PC-3 (cell line): ENCODE measurements around the gene SPCS2. TPM values are rescaled to one million over a fixed set of nuclear protein-coding genes. Genes with fewer than 3 reads are reported as not detected.

Source experiments
- ATAC-seq: fragments of 200-7000 bp; cut with Tn5 transposase; 2 replicates; pipeline ENCODE4 v1.9.1; 2020; ENCODE audit warnings: mild to moderate bottlenecking, moderate library complexity
- BruUV-seq: library from RNA; stranded (reverse); fragments of 400-500 nt; replicated peaks from 2 replicates; lab custom pipeline; 2021; lab: Mats Ljungman, UMichigan
- CTCF ChIA-PET: fragments of 300-600 bp; sonication (Branson Sonifier 250); formaldehyde crosslinking; loops from one replicate; lab custom pipeline; 2022; ENCODE audit warnings: antibody characterized with exemption; lab: Charles Lee
- POLR2A ChIA-PET: fragments of 300-600 bp; sonication (Branson Sonifier 250); formaldehyde crosslinking; loops from one replicate; lab custom pipeline; 2022; ENCODE audit warnings: antibody characterized with exemption; ENCODE audit not compliant: unreplicated experiment; lab: Charles Lee
- DNase-seq: peaks from one replicate; pipeline ENCODE4 v3.0.0-alpha.2; 2015
- H2AFZ ChIP-seq: fragments of 300-600 bp; sonication (generic); 2 replicates; pipeline ENCODE4 v1.6.0; 2016; ENCODE audit warnings: antibody characterized with exemption, low read length
- H3F3A ChIP-seq: fragments of 300-600 bp; sonication (generic); one replicate; pipeline ENCODE4 v1.6.0; 2017; ENCODE audit warnings: antibody characterized with exemption, low read length, control low read depth, mild to moderate bottlenecking; ENCODE audit not compliant: unreplicated experiment
- H3K27ac ChIP-seq: fragments of 300-600 bp; sonication (generic); 2 replicates; pipeline ENCODE4 v1.5.1; 2016; ENCODE audit warnings: mild to moderate bottlenecking, low read length
- H3K27me3 ChIP-seq: fragments of 300-600 bp; sonication (generic); 2 replicates; pipeline ENCODE4 v1.6.1; 2016; ENCODE audit warnings: low read length, mixed read lengths
- H3K36me3 ChIP-seq: fragments of 300-600 bp; sonication (generic); 2 replicates; pipeline ENCODE4 v1.6.1; 2016; ENCODE audit warnings: low read depth, mixed run types, low read length, mixed read lengths
- H3K4me1 ChIP-seq: fragments of 300-600 bp; sonication (generic); 2 replicates; pipeline ENCODE4 v1.5.1; 2016; ENCODE audit warnings: low read length; ENCODE audit not compliant: insufficient read depth
- H3K4me2 ChIP-seq: fragments of 300-600 bp; sonication (generic); 2 replicates; pipeline ENCODE4 v1.6.0; 2016; ENCODE audit warnings: low read length
- H3K4me3 ChIP-seq: fragments of 300-600 bp; sonication (generic); 2 replicates; pipeline ENCODE4 v1.5.1; 2016; ENCODE audit warnings: mild to moderate bottlenecking, low read length, mixed read lengths
- H3K79me2 ChIP-seq: fragments of 300-600 bp; sonication (generic); 2 replicates; pipeline ENCODE4 v1.6.1; 2017; ENCODE audit warnings: low read length, mixed read lengths
- H3K9ac ChIP-seq: fragments of 300-600 bp; sonication (generic); 2 replicates; pipeline ENCODE4 v1.6.0; 2016; ENCODE audit warnings: mild to moderate bottlenecking, low read length
- H3K9me2 ChIP-seq: fragments of 300-600 bp; sonication (generic); replicated peaks from 2 replicates; pipeline ENCODE4 v1.6.1; 2016; ENCODE audit warnings: mixed run types, low read length, mixed read lengths
- H3K9me3 ChIP-seq: fragments of 300-600 bp; sonication (generic); 2 replicates; pipeline ENCODE4 v1.6.1; 2016; ENCODE audit warnings: low read length, mixed read lengths
- H4K20me1 ChIP-seq: fragments of 300-600 bp; sonication (generic); 2 replicates; pipeline ENCODE4 v1.6.1; 2016; ENCODE audit warnings: low read length, mixed read lengths
- EZH2 ChIP-seq: fragments of 300-600 bp; sonication (generic); IDR thresholded peaks from one replicate; pipeline ENCODE4 v1.6.1; 2017; ENCODE audit warnings: antibody characterized with exemption, mild to moderate bottlenecking, low read length; ENCODE audit not compliant: unreplicated experiment
- EZH2phosphoT487 ChIP-seq: fragments of 300-600 bp; sonication (generic); IDR thresholded peaks from 2 replicates; pipeline ENCODE4 v1.6.1; 2018; ENCODE audit warnings: mild to moderate bottlenecking, antibody characterized with exemption, low read length, borderline replicate concordance
- intact Hi-C: fragments of 100-400 bp; cut with micrococcal nuclease; formaldehyde crosslinking; loops from 2 replicates; pipeline ENCODE4 v1.9.0; 2023
- total RNA-seq: library from RNA; depleted of rRNA; stranded (reverse); fragments of >200 nt; gene quantifications from 2 replicates; pipeline ENCODE4 v1.2.3, GENCODE V29; 2014; rRNA removed
- TF ChIP-seq, protein P1 (sequence below): fragments of 300-600 bp; sonication (generic); conservative IDR thresholded peaks from 2 replicates; pipeline ENCODE4 v1.5.1; 2017; ENCODE audit warnings: antibody characterized with exemption, low read depth, mild to moderate bottlenecking, low read length

SPCS2 gene
- total RNA-seq, 1 experiment from 2014 or later, result 129 TPM

DNA sequence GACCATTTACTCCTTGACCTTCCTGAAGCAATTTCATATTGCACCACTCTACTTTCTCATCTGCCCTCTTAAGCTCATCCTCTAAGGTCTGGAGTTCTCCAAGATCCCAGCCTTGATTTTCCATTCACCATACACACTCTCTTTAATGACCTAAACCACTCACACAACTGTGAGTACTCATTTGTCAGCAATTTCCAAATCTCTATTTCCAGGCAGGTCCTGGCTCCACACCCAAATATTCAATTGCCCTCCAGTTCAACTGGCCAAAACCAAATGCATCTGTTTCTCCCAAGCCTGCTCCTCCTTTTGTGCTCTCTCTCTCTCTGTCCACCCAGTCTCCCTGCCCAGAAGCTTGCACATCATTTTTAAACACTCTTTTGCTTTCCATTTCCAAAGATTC, 79.3 kb downstream of the SPCS2 start:
- intact Hi-C loops, result no loop called here
- Histone ChIP-seq H3K9me2 (no peaks in the 10 kb centered on the region), H3K79me2 (no peaks in the 10 kb centered on the region), H3K9me3 (no peaks in the 10 kb centered on the region), H3K27me3 (no peaks in the 10 kb centered on the region), H3K9ac (no peak overlapping the region), H3K4me1 (peaks cover 11% of the 10 kb centered on the region), H3F3A (no peaks in the 10 kb centered on the region), H3K4me3 (no peak overlapping the region), H3K27ac (no peak overlapping the region), H3K36me3 (no peaks in the 10 kb centered on the region), H3K4me2 (no peak overlapping the region), H2AFZ (no peak overlapping the region), H4K20me1 (no peaks in the 10 kb centered on the region)
- CTCF ChIA-PET, result no interaction called here
- DNase-seq (no peak), ATAC-seq (no peak)
- BruUV-seq, result no TSS peak
- POLR2A ChIA-PET, result no interaction called here
- TF ChIP-seq EZH2, result no peak
- no peak for TF ChIP-seq EZH2phosphoT487
- TF ChIP-seq, protein P1, sequence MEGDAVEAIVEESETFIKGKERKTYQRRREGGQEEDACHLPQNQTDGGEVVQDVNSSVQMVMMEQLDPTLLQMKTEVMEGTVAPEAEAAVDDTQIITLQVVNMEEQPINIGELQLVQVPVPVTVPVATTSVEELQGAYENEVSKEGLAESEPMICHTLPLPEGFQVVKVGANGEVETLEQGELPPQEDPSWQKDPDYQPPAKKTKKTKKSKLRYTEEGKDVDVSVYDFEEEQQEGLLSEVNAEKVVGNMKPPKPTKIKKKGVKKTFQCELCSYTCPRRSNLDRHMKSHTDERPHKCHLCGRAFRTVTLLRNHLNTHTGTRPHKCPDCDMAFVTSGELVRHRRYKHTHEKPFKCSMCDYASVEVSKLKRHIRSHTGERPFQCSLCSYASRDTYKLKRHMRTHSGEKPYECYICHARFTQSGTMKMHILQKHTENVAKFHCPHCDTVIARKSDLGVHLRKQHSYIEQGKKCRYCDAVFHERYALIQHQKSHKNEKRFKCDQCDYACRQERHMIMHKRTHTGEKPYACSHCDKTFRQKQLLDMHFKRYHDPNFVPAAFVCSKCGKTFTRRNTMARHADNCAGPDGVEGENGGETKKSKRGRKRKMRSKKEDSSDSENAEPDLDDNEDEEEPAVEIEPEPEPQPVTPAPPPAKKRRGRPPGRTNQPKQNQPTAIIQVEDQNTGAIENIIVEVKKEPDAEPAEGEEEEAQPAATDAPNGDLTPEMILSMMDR, result no peak

Other genes with a start within 250 kb of the SPCS2 start
- gene CHRDL2, start 217.8 kb upstream of the SPCS2 start, total RNA-seq, result not detected in 2 replicates
- gene RNF169, start 200.4 kb upstream of the SPCS2 start, total RNA-seq, result 20.4 and 20.8 TPM in 2 replicates
- gene XRRA1, start 175 bp upstream of the SPCS2 start, total RNA-seq, result 18.1 and 23.5 TPM in 2 replicates
- 15.7 and 16.1 TPM in 2 replicates for gene NEU3, start 39.7 kb downstream of the SPCS2 start, total RNA-seq
- gene OR2AT4, start 147.6 kb downstream of the SPCS2 start, total RNA-seq, result not detected in 2 replicates
- not detected in 2 replicates for gene SLCO2B1, start 201.8 kb downstream of the SPCS2 start, total RNA-seq